GM12878 (cell line): ENCODE measurements around the gene HLA-DRA. TPM values are rescaled to one million over a fixed set of nuclear protein-coding genes. Genes with fewer than 3 reads are reported as not detected.

ENCODE experiments used
- BCL11A ChIP-seq: IDR thresholded peaks from 2 replicates; pipeline ENCODE4 v1.6.1; 2011; ENCODE audit warnings: low read depth, low read length
- BHLHE40 ChIP-seq, 2 experiments: fragments of 450-650 bp in 1 of 2; IDR thresholded peaks; 2 replicates each; pipeline ENCODE4 v1.6.1; 2011 to 2017; ENCODE audit warnings: low read depth in 2 of 2, borderline replicate concordance in 1 of 2, improper control_type of control experiment in 1 of 2, low read length in 1 of 2, mild to moderate bottlenecking in 1 of 2
- CBX5 ChIP-seq: sonication (generic); IDR thresholded peaks from 2 replicates; pipeline ENCODE4 v1.6.1; 2016; ENCODE audit warnings: low read depth, moderate library complexity, mild to moderate bottlenecking, inconsistent platforms
- CEBPB ChIP-seq, 2 experiments: fragments of 150-350 bp in 1 of 2; IDR thresholded peaks; 2 replicates each; pipeline ENCODE4 v1.6.1; 2012 to 2014; ENCODE audit warnings: low read depth in 2 of 2, low read length in 2 of 2, borderline replicate concordance in 1 of 2, inconsistent platforms in 1 of 2
- CHD1 ChIP-seq: IDR thresholded peaks from 2 replicates; pipeline ENCODE4 v1.6.1; 2012; ENCODE audit warnings: low read depth, low read length, improper control_type of control experiment
- EGR1 ChIP-seq, 2 experiments: IDR thresholded peaks; 1 replicate in 1 of 2; 2 replicates in 1 of 2; pipeline ENCODE4 v1.6.1; 2011 to 2012; ENCODE audit warnings: low read depth in 2 of 2, low read length in 2 of 2, borderline replicate concordance in 1 of 2, mild to moderate bottlenecking in 1 of 2, moderate library complexity in 1 of 2
- ETV6 ChIP-seq, 2 experiments: fragments of 450-650 bp in 1 of 2; IDR thresholded peaks in 1 of 2; conservative IDR thresholded peaks in 1 of 2; 2 replicates each; pipeline ENCODE4 v1.6.1; 2014; ENCODE audit warnings: antibody characterized with exemption in 1 of 2, borderline replicate concordance in 1 of 2, low read depth in 1 of 2, mild to moderate bottlenecking in 1 of 2, moderate library complexity in 1 of 2
- HDAC2 ChIP-seq: fragments of 200-600 bp; sonication (generic); IDR thresholded peaks from 2 replicates; pipeline ENCODE4 v1.6.1; 2017
- HDGF ChIP-seq: fragments of 450-650 bp; IDR thresholded peaks from 2 replicates; pipeline ENCODE4 v1.6.1; 2016; ENCODE audit warnings: antibody characterized with exemption
- IKZF2 ChIP-seq, 2 experiments: fragments of 450-650 bp; IDR thresholded peaks; 2 replicates each; pipeline ENCODE4 v1.6.1; 2017; ENCODE audit warnings: mild to moderate bottlenecking in 2 of 2, moderate library complexity in 2 of 2
- JUND ChIP-seq: IDR thresholded peaks from 2 replicates; pipeline ENCODE4 v1.6.1; 2012; ENCODE audit warnings: low read depth, mild to moderate bottlenecking, low read length, improper control_type of control experiment, moderate library complexity
- MEF2B ChIP-seq: fragments of 450-650 bp; IDR thresholded peaks from 2 replicates; pipeline ENCODE4 v1.6.1; 2018; ENCODE audit warnings: mild to moderate bottlenecking, moderate library complexity; ENCODE audit not compliant: partially characterized antibody, poor library complexity, severe bottlenecking
- MXI1 ChIP-seq: fragments of 150-350 bp; IDR thresholded peaks from 2 replicates; pipeline ENCODE4 v1.6.1; 2011; ENCODE audit warnings: low read depth, mild to moderate bottlenecking, inconsistent platforms, low read length, improper control_type of control experiment
- NR2F1 ChIP-seq: fragments of 450-650 bp; conservative IDR thresholded peaks from 2 replicates; pipeline ENCODE4 v1.6.1; 2017; ENCODE audit warnings: mild to moderate bottlenecking
- PAX5 ChIP-seq: IDR thresholded peaks from 2 replicates; pipeline ENCODE4 v1.6.1; 2011; ENCODE audit warnings: low read depth, low read length, borderline replicate concordance
- POLR2A ChIP-seq: IDR thresholded peaks from 2 replicates; pipeline ENCODE4 v1.6.1; 2011; ENCODE audit warnings: low read depth, mild to moderate bottlenecking, low read length
- RB1 ChIP-seq: fragments of 450-650 bp; formaldehyde crosslinking; IDR thresholded peaks from 2 replicates; pipeline ENCODE4 v1.6.1; 2017; ENCODE audit warnings: mild to moderate bottlenecking, borderline replicate concordance
- RCOR1 ChIP-seq: conservative IDR thresholded peaks from 2 replicates; pipeline ENCODE4 v1.6.1; 2012; ENCODE audit warnings: low read depth, low read length, improper control_type of control experiment
- RFX5 ChIP-seq: IDR thresholded peaks from 2 replicates; pipeline ENCODE4 v1.6.1; 2011; ENCODE audit warnings: low read depth, low read length, improper control_type of control experiment
- SMARCA5 ChIP-seq: fragments of 450-650 bp; IDR thresholded peaks from 2 replicates; pipeline ENCODE4 v1.6.1; 2017; ENCODE audit warnings: mild to moderate bottlenecking
- SP1 ChIP-seq: IDR thresholded peaks from one replicate; pipeline ENCODE4 v1.6.1; 2011; ENCODE audit warnings: low read depth, low read length
- polyA plus RNA-seq, 11 experiments: library from polyadenylated mRNA; depleted of rRNA in 4 of 11; unstranded in 6 of 11; stranded (reverse) in 5 of 11; fragments of >200 nt; fragmentation: Nextera tagmentation in 4 of 11; fragmentation: Illumina TruSeq in 1 of 11; extraction: Ambion mirVana in 4 of 11; extraction: Trizol in 1 of 11; gene quantifications; 1 replicate in 1 of 11; 2 replicates in 10 of 11; pipeline versions ENCODE4 v1.2.1 to v1.2.3, GENCODE V29; 2011 to 2016; ENCODE audit warnings: inconsistent platforms in 2 of 11, missing spikeins in 2 of 11, low read depth in 1 of 11
- total RNA-seq, 4 experiments: library from RNA; depleted of rRNA in 3 of 4; stranded (reverse); fragments of >200 nt in 3 of 4; fragmentation: Illumina TruSeq in 1 of 4; extraction: Trizol in 1 of 4; gene quantifications; 2 replicates each; pipeline versions ENCODE4 v1.2.1 to v1.2.3, GENCODE V29; 2013 to 2021
- TF ChIP-seq, protein P1 (sequence below): fragments of 150-350 bp; IDR thresholded peaks from 2 replicates; pipeline ENCODE4 v1.6.1; 2016; ENCODE audit warnings: low read depth, low read length
- TF ChIP-seq, protein P2 (sequence below): fragments of 450-650 bp; IDR thresholded peaks from 2 replicates; pipeline ENCODE4 v1.6.1; 2018; ENCODE audit warnings: borderline replicate concordance, mild to moderate bottlenecking; ENCODE audit not compliant: partially characterized antibody
- TF ChIP-seq, protein P3 (sequence below): IDR thresholded peaks from 2 replicates; pipeline ENCODE4 v1.6.1; 2011; ENCODE audit warnings: mild to moderate bottlenecking, low read depth, low read length, moderate library complexity; ENCODE audit not compliant: insufficient replicate concordance

HLA-DRA gene
- total and polyA plus RNA-seq, 10 of the 15 experiments (the other 5 are each of a cell fraction or from before 2014, with no cell fraction given) = 2,040 to 7,093 (median 2,859) TPM

DNA sequence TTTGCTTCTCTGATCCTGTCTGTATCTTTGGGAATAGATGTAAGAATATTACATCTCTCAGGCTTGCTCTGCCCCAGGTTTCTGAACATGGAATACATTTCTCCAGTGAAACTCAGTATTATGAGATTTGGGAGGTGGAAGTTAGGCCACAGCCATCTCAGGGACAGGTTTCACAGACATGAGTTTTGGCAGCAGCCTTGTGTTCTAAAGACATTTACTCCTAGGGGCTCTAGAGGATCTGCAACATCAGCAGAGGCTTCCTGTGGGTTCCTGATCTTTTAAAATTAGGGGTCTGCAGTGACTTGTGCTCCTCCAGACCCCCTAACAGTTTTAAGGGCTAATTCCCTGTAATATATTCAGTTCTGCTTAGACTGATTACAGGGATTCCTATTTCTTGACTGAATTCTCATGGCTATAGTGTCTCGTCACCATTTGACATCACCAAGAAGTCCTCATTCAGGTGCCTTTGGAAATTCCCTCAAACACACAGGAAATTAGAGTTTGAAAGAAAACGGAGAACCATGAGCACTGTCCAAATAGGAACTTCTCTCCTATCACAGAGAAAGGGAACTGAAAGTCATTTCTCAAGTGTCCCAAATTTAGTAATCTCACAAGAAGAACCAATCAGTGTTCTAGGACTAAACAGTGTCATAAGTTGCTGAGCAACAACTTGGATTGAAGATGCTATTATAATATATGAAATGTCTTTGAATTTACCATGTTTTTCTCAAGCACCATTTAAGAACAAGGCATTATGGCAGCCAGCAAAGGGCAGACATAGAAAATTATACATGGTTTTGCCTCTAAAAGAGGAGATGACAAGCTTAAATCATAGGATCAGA is 2.5 kb upstream of the HLA-DRA start (continued):
- TF ChIP-seq, protein P1, sequence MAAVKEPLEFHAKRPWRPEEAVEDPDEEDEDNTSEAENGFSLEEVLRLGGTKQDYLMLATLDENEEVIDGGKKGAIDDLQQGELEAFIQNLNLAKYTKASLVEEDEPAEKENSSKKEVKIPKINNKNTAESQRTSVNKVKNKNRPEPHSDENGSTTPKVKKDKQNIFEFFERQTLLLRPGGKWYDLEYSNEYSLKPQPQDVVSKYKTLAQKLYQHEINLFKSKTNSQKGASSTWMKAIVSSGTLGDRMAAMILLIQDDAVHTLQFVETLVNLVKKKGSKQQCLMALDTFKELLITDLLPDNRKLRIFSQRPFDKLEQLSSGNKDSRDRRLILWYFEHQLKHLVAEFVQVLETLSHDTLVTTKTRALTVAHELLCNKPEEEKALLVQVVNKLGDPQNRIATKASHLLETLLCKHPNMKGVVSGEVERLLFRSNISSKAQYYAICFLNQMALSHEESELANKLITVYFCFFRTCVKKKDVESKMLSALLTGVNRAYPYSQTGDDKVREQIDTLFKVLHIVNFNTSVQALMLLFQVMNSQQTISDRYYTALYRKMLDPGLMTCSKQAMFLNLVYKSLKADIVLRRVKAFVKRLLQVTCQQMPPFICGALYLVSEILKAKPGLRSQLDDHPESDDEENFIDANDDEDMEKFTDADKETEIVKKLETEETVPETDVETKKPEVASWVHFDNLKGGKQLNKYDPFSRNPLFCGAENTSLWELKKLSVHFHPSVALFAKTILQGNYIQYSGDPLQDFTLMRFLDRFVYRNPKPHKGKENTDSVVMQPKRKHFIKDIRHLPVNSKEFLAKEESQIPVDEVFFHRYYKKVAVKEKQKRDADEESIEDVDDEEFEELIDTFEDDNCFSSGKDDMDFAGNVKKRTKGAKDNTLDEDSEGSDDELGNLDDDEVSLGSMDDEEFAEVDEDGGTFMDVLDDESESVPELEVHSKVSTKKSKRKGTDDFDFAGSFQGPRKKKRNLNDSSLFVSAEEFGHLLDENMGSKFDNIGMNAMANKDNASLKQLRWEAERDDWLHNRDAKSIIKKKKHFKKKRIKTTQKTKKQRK = no peak
- TF ChIP-seq RB1 = peak; percentile 40; the same call in 1 of the 2 replicates
- no peak for TF ChIP-seq JUND
- TF ChIP-seq CEBPB (IDR thresholded peaks at IDR 0.05; ENCODE audit: borderline replicate concordance in 1 of 2, low read depth in 2 of 2, low read length in 2 of 2) = no peak; a peak in 2 of 4 replicates
- TF ChIP-seq, protein P2, sequence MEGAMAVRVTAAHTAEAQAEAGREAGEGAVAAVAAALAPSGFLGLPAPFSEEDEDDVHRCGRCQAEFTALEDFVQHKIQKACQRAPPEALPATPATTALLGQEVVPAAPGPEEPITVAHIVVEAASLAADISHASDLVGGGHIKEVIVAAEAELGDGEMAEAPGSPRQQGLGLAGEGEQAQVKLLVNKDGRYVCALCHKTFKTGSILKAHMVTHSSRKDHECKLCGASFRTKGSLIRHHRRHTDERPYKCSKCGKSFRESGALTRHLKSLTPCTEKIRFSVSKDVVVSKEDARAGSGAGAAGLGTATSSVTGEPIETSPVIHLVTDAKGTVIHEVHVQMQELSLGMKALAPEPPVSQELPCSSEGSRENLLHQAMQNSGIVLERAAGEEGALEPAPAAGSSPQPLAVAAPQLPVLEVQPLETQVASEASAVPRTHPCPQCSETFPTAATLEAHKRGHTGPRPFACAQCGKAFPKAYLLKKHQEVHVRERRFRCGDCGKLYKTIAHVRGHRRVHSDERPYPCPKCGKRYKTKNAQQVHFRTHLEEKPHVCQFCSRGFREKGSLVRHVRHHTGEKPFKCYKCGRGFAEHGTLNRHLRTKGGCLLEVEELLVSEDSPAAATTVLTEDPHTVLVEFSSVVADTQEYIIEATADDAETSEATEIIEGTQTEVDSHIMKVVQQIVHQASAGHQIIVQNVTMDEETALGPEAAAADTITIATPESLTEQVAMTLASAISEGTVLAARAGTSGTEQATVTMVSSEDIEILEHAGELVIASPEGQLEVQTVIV = no peak
- no peak for TF ChIP-seq SP1
- peak; percentile 16 to 45; a peak in 2 of 4 replicates for TF ChIP-seq BHLHE40 (IDR thresholded peaks at IDR 0.05; ENCODE audit: borderline replicate concordance in 1 of 2, low read depth in 2 of 2, low read length in 1 of 2)
- TF ChIP-seq ETV6 (conservative IDR thresholded peaks at IDR 0.05 in 1 of 2, IDR thresholded peaks at IDR 0.05 in 1 of 2; ENCODE audit: borderline replicate concordance in 1 of 2, low read depth in 1 of 2) = no peak
- no peak for TF ChIP-seq HDAC2
- TF ChIP-seq BCL11A = no peak
- TF ChIP-seq MEF2B = peak; percentile 73
- TF ChIP-seq IKZF2 (IDR thresholded peaks at IDR 0.05) = peak; percentile 98 to 99
- TF ChIP-seq HDGF = no peak
- TF ChIP-seq CBX5 = no peak
- TF ChIP-seq POLR2A = no peak
- TF ChIP-seq RFX5 = peak; percentile 99
- no peak for TF ChIP-seq RCOR1
- TF ChIP-seq NR2F1 = no peak
- TF ChIP-seq EGR1 (IDR thresholded peaks at IDR 0.05; ENCODE audit: borderline replicate concordance in 1 of 2, low read depth in 2 of 2, low read length in 2 of 2) = no peak
- no peak; the same call in 1 of the 2 replicates for TF ChIP-seq MXI1
- no peak for TF ChIP-seq PAX5
- no peak for TF ChIP-seq CHD1
- TF ChIP-seq, protein P3, sequence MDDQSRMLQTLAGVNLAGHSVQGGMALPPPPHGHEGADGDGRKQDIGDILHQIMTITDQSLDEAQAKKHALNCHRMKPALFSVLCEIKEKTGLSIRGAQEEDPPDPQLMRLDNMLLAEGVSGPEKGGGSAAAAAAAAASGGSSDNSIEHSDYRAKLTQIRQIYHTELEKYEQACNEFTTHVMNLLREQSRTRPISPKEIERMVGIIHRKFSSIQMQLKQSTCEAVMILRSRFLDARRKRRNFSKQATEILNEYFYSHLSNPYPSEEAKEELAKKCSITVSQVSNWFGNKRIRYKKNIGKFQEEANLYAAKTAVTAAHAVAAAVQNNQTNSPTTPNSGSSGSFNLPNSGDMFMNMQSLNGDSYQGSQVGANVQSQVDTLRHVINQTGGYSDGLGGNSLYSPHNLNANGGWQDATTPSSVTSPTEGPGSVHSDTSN = no peak
- TF ChIP-seq SMARCA5 = peak; percentile 65; the same call in 1 of the 2 replicates
